ENCODE results near the gene DLGAP5.

The DLGAP5 gene

GRCh38 chr14:55201219-55202101 is 10.1 kb upstream of the DLGAP5 start:
- no peak overlapping the region for H3K4me3 ChIP-seq (ENCODE audit: low read depth, low read length)

GRCh38 chr14:55200651-55201050 is 9.3 kb upstream of the DLGAP5 start:
- TF ChIP-seq CTCF (conservative IDR thresholded peaks at IDR 0.05; ENCODE audit: low read depth, low read length), result no peak
- no peak overlapping the region for H3K4me3 ChIP-seq (ENCODE audit: low read depth, low read length)
- no peak for DNase-seq (ENCODE audit: low read depth)

More at GRCh38 chr14:55201219-55202101, 10.1 kb upstream of the DLGAP5 start:
- no peak for TF ChIP-seq CTCF (conservative IDR thresholded peaks at IDR 0.05; ENCODE audit: low read depth, low read length)
- DNase-seq (ENCODE audit: low read depth), result no peak

GRCh38 chr14:55198749-55199148 is 7.4 kb upstream of the DLGAP5 start:
- H3K4me3 ChIP-seq (ENCODE audit: low read depth, low read length), result no peak overlapping the region
- no peak for TF ChIP-seq CTCF (conservative IDR thresholded peaks at IDR 0.05; ENCODE audit: low read depth, low read length)
- DNase-seq (ENCODE audit: low read depth), result no peak

GRCh38 chr14:55194656-55195355 is 3.4 kb upstream of the DLGAP5 start:
- DNase-seq (ENCODE audit: low read depth), result no peak
- no peak overlapping the region for H3K4me3 ChIP-seq (ENCODE audit: low read depth, low read length)
- TF ChIP-seq CTCF (conservative IDR thresholded peaks at IDR 0.05; ENCODE audit: low read depth, low read length), result no peak

- TF ChIP-seq CTCF (conservative IDR thresholded peaks at IDR 0.05; ENCODE audit: low read depth, low read length), result no peak
- DNase-seq (ENCODE audit: low read depth), result no peak
- peak overlapping the region; percentile 88 for H3K4me3 ChIP-seq (ENCODE audit: low read depth, low read length)
These were observed 753 bp upstream of the DLGAP5 start for GRCh38 chr14:55192054-55192621.

GRCh38 chr14:55190906-55191202 is 531 bp downstream of the DLGAP5 start:
- H3K4me3 ChIP-seq (ENCODE audit: low read depth, low read length), result peak overlapping the region; percentile 88
- no peak for DNase-seq (ENCODE audit: low read depth)
- TF ChIP-seq CTCF (conservative IDR thresholded peaks at IDR 0.05; ENCODE audit: low read depth, low read length), result no peak

Data from choroid plexus epithelial cell (primary cell).